Measurements from ENCODE around the gene ANKRD17. TPM values are rescaled to one million over a fixed set of nuclear protein-coding genes. Genes with fewer than 3 reads are reported as not detected.

The ANKRD17 gene
- total and polyA plus RNA-seq, 2 donors (not counting 3 experiments of a cell fraction or from before 2014, with no cell fraction given) = 33.3 to 64.4 TPM

GRCh38 chr4:73087871-73088270 lies 170.7 kb downstream of the ANKRD17 start:
- no peak for DNase-seq (ENCODE audit: low read depth, low spot score)
- Histone ChIP-seq H3K9ac (replicated peaks; ENCODE audit: extremely low read depth, insufficient read depth, low read length) (no peak overlapping the region), H3K27me3 (ENCODE audit: control insufficient read depth in 2 of 2, insufficient read depth in 2 of 2, low read length in 2 of 2) (no peaks in the 10 kb centered on the region), H3K27ac (ENCODE audit: insufficient read depth, low read depth, low read length) (no peak overlapping the region), H4K20me1 (replicated peaks; ENCODE audit: control insufficient read depth, extremely low read depth, insufficient read depth, low read length) (no peaks in the 10 kb centered on the region), H2AFZ (ENCODE audit: low read depth, low read length) (no peak overlapping the region), H3K4me2 (ENCODE audit: insufficient read depth, low read length) (no peak overlapping the region), H3K79me2 (ENCODE audit: control insufficient read depth, insufficient read depth, low read length) (peaks cover 22% of the 10 kb centered on the region), H3K36me3 (ENCODE audit: control insufficient read depth in 2 of 2, extremely low read depth in 1 of 2, insufficient read depth in 2 of 2, low read length in 2 of 2) (peaks cover 16 to 19% of the 10 kb centered on the region in 2 experiments), H3K4me3 (replicated peaks in 1 of 3; ENCODE audit: insufficient read depth in 1 of 3, low read depth in 1 of 3, low read length in 3 of 3) (no peak overlapping the region), H3K9me1 (replicated peaks; ENCODE audit: control insufficient read depth, extremely low read depth, insufficient read depth, low read length) (no peaks in the 10 kb centered on the region), H3K9me3 (replicated peaks; ENCODE audit: control insufficient read depth, insufficient read depth, low read length) (no peaks in the 10 kb centered on the region), H3K4me1 (ENCODE audit: control insufficient read depth, extremely low read depth, insufficient read depth, low read length) (no peaks in the 10 kb centered on the region)
- ChIA-PET CTCF (no interaction called here), POLR2A (no interaction called here)
- intact Hi-C loops (cut with micrococcal nuclease) (loop anchor here (2.0 kb wide), 1 partner anchor 13 kb away; no protein-coding TSS in a partner anchor), dilution Hi-C loops (cut with MboI; ENCODE audit: extremely low pct_ligation_motif_present, low sequenced_read_pairs) (no loop called here)
- no peak for TF ChIP-seq CTCF (IDR thresholded peaks at IDR 0.05; ENCODE audit: extremely low read depth in 1 of 2, insufficient read depth in 1 of 2, low read depth in 1 of 2, low read length in 2 of 2)
- TF ChIP-seq POLR2A (IDR thresholded peaks at IDR 0.05; ENCODE audit: low read depth, low read length) = no peak
- no peak for TF ChIP-seq EZH2 (IDR thresholded peaks at IDR 0.05; ENCODE audit: borderline replicate concordance, low read depth, low read length, severe bottlenecking)
- TF ChIP-seq MYC (IDR thresholded peaks at IDR 0.05; ENCODE audit: low read depth, low read length) = no peak
- no peak for TF ChIP-seq JUN (IDR thresholded peaks at IDR 0.05; ENCODE audit: borderline replicate concordance, insufficient read depth, insufficient read length, low read depth)
- no peak for TF ChIP-seq POLR2AphosphoS5 (IDR thresholded peaks at IDR 0.05; ENCODE audit: insufficient read depth, low read depth, low read length)
- no peak for TF ChIP-seq FOS (IDR thresholded peaks at IDR 0.05; ENCODE audit: borderline replicate concordance, insufficient read depth, low read length)
- no peak for TF ChIP-seq MAX (IDR thresholded peaks at IDR 0.05; ENCODE audit: insufficient read depth, insufficient read length)
- TF ChIP-seq GATA2 (IDR thresholded peaks at IDR 0.05; ENCODE audit: insufficient read depth, insufficient read length, low read depth, low read length) = no peak
- BruUV-seq (replicated peaks) = no TSS peak
- FAIRE-seq = no peak
